SU-DHL-6 (cell line): ENCODE data around the gene ARMC3.

Source experiments
- CTCF ChIP-seq: fragments of 200-600 bp; sonication (generic); IDR thresholded peaks from one replicate; pipeline ENCODE4 v1.5.1; 2017; ENCODE audit warnings: antibody characterized with exemption, mild to moderate bottlenecking, low read length, moderate library complexity; ENCODE audit not compliant: insufficient read depth, poor library complexity, severe bottlenecking
- EZH2phosphoT487 ChIP-seq: fragments of 200-600 bp; sonication (generic), shearing (Covaris generic); conservative IDR thresholded peaks from 2 replicates; pipeline ENCODE4 v1.6.1; 2018; ENCODE audit warnings: mild to moderate bottlenecking, antibody characterized with exemption, low read length, moderate library complexity, mixed read lengths

GRCh38 chr10:22992621-22993020 is 64.8 kb downstream of the ARMC3 start:
- TF ChIP-seq EZH2phosphoT487 (no peak), CTCF (no peak)
